Fibroblast of lung (primary cell): Measurements from ENCODE around the gene LRMDA.

Source experiments
- EZH2 ChIP-seq: IDR thresholded peaks from 2 replicates; pipeline ENCODE4 v1.5.1; 2012; ENCODE audit warnings: low read length, control low read depth, mild to moderate bottlenecking; ENCODE audit errors: missing control alignments
- TF ChIP-seq, protein P1 (sequence below), 2 donors: IDR thresholded peaks in 1 of 2; conservative IDR thresholded peaks in 1 of 2; 1 replicate in 1 of 2; 2 replicates in 1 of 2; pipeline ENCODE4 v1.5.1; 2011 to 2012; ENCODE audit warnings: low read length in 2 of 2, control low read depth in 1 of 2, inconsistent platforms in 1 of 2, low read depth in 1 of 2, mild to moderate bottlenecking in 1 of 2

DNA sequence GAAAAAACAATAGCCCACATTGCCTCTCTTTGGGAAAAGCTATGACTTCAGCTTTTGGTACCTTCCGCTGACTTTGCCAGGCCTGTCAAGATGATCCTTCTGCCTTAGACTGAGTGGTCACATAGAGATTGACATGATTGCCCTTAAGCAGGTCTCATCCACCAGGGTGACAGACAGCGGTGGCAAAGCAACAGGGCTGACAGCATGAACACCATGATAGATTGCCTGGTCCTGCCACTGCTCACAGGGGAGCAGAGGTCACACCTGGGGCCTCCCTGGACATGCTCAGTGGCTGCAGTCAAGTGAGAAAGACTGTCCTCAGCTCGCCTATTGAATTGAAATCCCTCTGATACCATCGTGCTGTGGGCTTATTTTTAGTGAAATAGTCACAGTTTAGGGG is 1125.9 kb downstream of the LRMDA start:
- no peak for TF ChIP-seq EZH2
- TF ChIP-seq, protein P1, sequence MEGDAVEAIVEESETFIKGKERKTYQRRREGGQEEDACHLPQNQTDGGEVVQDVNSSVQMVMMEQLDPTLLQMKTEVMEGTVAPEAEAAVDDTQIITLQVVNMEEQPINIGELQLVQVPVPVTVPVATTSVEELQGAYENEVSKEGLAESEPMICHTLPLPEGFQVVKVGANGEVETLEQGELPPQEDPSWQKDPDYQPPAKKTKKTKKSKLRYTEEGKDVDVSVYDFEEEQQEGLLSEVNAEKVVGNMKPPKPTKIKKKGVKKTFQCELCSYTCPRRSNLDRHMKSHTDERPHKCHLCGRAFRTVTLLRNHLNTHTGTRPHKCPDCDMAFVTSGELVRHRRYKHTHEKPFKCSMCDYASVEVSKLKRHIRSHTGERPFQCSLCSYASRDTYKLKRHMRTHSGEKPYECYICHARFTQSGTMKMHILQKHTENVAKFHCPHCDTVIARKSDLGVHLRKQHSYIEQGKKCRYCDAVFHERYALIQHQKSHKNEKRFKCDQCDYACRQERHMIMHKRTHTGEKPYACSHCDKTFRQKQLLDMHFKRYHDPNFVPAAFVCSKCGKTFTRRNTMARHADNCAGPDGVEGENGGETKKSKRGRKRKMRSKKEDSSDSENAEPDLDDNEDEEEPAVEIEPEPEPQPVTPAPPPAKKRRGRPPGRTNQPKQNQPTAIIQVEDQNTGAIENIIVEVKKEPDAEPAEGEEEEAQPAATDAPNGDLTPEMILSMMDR (conservative IDR thresholded peaks at IDR 0.05 in 1 of 2, IDR thresholded peaks at IDR 0.05 in 1 of 2; ENCODE audit: low read depth in 1 of 2, low read length in 2 of 2): no peak
